Measurements from ENCODE around the gene TIFAB.

The TIFAB gene

DNA sequence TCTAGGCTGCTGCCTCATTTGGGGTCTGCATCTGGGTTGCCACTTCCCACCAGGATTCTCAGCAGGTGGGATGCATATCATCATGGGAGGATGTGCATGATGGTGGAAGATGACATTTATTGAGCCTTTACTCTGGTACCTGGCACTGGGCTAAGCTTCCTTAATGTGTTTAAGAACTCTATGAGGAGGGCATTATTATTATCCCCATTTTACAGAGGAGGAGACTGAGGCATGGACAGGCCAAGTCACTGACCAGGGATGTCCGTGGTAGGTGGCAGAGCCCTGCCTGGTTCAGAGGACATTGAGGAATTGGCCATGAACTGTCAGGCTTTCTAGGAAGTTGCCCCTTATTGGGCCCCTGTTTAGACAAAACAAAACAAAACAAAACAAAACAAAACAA lies 31.1 kb upstream of the TIFAB start (continued):
- TF ChIP-seq, protein P1, sequence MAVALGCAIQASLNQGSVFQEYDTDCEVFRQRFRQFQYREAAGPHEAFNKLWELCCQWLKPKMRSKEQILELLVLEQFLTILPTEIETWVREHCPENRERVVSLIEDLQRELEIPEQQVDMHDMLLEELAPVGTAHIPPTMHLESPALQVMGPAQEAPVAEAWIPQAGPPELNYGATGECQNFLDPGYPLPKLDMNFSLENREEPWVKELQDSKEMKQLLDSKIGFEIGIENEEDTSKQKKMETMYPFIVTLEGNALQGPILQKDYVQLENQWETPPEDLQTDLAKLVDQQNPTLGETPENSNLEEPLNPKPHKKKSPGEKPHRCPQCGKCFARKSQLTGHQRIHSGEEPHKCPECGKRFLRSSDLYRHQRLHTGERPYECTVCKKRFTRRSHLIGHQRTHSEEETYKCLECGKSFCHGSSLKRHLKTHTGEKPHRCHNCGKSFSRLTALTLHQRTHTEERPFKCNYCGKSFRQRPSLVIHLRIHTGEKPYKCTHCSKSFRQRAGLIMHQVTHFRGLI (tag by site-specific recombination; IDR thresholded peaks at IDR 0.05): no peak

GRCh38 chr5:135482381-135482933 lies 30.3 kb upstream of the TIFAB start:
- H3K36me3 ChIP-seq (ENCODE audit: control insufficient read depth in 2 of 2, insufficient read depth in 1 of 2, low read length in 2 of 2): no peaks in the 10 kb centered on the region
- ChIA-PET CTCF (interaction anchor here (0.6 to 1.1 kb wide), 4 partner anchors 16 to 117 kb away, joined by 3 to 4 read pairs (median 4); no protein-coding TSS in a partner anchor), POLR2A (no interaction called here)
- TF ChIP-seq ZNF18 (tag by site-specific recombination; IDR thresholded peaks at IDR 0.05) (0 out of 2 replicates have a peak, but pooled peaks have one; percentile 8), HOXC10 (CRISPR knock-in tag; IDR thresholded peaks at IDR 0.05) (no peak)
- no peak overlapping the region for H3K4me3 ChIP-seq (ENCODE audit: low read depth, low read length)
- no peaks in the 10 kb centered on the region for H3K4me1 ChIP-seq (ENCODE audit: control insufficient read depth, insufficient read depth, low read length)
- H3K27ac ChIP-seq (ENCODE audit: extremely low read depth, low read depth, low read length): no peak overlapping the region
- H3K9me3 ChIP-seq (ENCODE audit: control insufficient read depth, insufficient read depth, low read depth, low read length): no peaks in the 10 kb centered on the region

GRCh38 chr5:135481909-135482311 lies 29.8 kb upstream of the TIFAB start:
- POLR2A ChIA-PET: no interaction called here
- CTCF ChIA-PET: interaction anchor here (0.6 to 0.8 kb wide), 2 partner anchors 15 to 24 kb away, joined by 4 read pairs; no protein-coding TSS in a partner anchor
- H3K4me1 ChIP-seq (ENCODE audit: control insufficient read depth, insufficient read depth, low read length): peaks cover 2% of the 10 kb centered on the region; the same call in 1 of the 2 replicates
- no peaks in the 10 kb centered on the region for H3K36me3 ChIP-seq (ENCODE audit: control insufficient read depth in 2 of 2, insufficient read depth in 1 of 2, low read length in 2 of 2)
- no peaks in the 10 kb centered on the region for H3K9me3 ChIP-seq (ENCODE audit: control insufficient read depth, insufficient read depth, low read depth, low read length)
- H3K4me3 ChIP-seq (ENCODE audit: low read depth, low read length): no peak overlapping the region
- no peak overlapping the region for H3K27ac ChIP-seq (ENCODE audit: extremely low read depth, low read depth, low read length)
- TF ChIP-seq ZSCAN4 (tag by site-specific recombination; IDR thresholded peaks at IDR 0.05) (peak; percentile 28; the same call in 1 of the 2 replicates), ZNF341 (tag by site-specific recombination; IDR thresholded peaks at IDR 0.05; ENCODE audit: low read depth) (no peak), ZNF148 (tag by site-specific recombination; IDR thresholded peaks at IDR 0.05; ENCODE audit: borderline replicate concordance) (0 out of 2 replicates have a peak, but pooled peaks have one; percentile 26), ZBTB20 (tag by site-specific recombination; IDR thresholded peaks at IDR 0.05) (no peak; the same call in 1 of the 2 replicates), GLIS2 (tag by site-specific recombination; IDR thresholded peaks at IDR 0.05) (no peak), ZNF521 (tag by site-specific recombination; IDR thresholded peaks at IDR 0.05) (0 out of 2 replicates have a peak, but pooled peaks have one; percentile 48), ZNF18 (tag by site-specific recombination; IDR thresholded peaks at IDR 0.05) (peak; percentile 44; the same call in 1 of the 2 replicates), GLI4 (tag by site-specific recombination; IDR thresholded peaks at IDR 0.05) (0 out of 2 replicates have a peak, but pooled peaks have one; percentile 57), ZNF169 (tag by site-specific recombination; IDR thresholded peaks at IDR 0.05) (no peak), ZNF670 (tag by site-specific recombination; IDR thresholded peaks at IDR 0.05; ENCODE audit: low read depth) (0 out of 2 replicates have a peak, but pooled peaks have one; percentile 49), EGR2 (tag by site-specific recombination; IDR thresholded peaks at IDR 0.05; ENCODE audit: low read depth) (peak; percentile 77; the same call in 1 of the 2 replicates), ZNF157 (tag by site-specific recombination; IDR thresholded peaks at IDR 0.05) (0 out of 2 replicates have a peak, but pooled peaks have one; percentile 13), ZNF324 (tag by site-specific recombination; IDR thresholded peaks at IDR 0.05) (no peak), SP7 (tag by site-specific recombination; IDR thresholded peaks at IDR 0.05) (no peak), ZNF747 (tag by site-specific recombination; IDR thresholded peaks at IDR 0.05) (0 out of 2 replicates have a peak, but pooled peaks have one; percentile 17), GFI1B (tag by site-specific recombination; IDR thresholded peaks at IDR 0.05) (no peak), PRDM1 (tag by site-specific recombination; IDR thresholded peaks at IDR 0.05) (no peak)
- TF ChIP-seq, protein P2, sequence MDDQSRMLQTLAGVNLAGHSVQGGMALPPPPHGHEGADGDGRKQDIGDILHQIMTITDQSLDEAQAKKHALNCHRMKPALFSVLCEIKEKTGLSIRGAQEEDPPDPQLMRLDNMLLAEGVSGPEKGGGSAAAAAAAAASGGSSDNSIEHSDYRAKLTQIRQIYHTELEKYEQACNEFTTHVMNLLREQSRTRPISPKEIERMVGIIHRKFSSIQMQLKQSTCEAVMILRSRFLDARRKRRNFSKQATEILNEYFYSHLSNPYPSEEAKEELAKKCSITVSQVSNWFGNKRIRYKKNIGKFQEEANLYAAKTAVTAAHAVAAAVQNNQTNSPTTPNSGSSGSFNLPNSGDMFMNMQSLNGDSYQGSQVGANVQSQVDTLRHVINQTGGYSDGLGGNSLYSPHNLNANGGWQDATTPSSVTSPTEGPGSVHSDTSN (CRISPR knock-in tag; IDR thresholded peaks at IDR 0.05): no peak
- TF ChIP-seq, protein P3, sequence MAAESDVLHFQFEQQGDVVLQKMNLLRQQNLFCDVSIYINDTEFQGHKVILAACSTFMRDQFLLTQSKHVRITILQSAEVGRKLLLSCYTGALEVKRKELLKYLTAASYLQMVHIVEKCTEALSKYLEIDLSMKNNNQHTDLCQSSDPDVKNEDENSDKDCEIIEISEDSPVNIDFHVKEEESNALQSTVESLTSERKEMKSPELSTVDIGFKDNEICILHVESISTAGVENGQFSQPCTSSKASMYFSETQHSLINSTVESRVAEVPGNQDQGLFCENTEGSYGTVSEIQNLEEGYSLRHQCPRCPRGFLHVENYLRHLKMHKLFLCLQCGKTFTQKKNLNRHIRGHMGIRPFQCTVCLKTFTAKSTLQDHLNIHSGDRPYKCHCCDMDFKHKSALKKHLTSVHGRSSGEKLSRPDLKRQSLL (tag by site-specific recombination; IDR thresholded peaks at IDR 0.05): no peak
